Measurements from ENCODE around the gene NUTM2A. TPM values are rescaled to one million over a fixed set of nuclear protein-coding genes. Genes with fewer than 3 reads are reported as not detected.
"Not testable (repeated sequence)": the region's sequence is repeated elsewhere in the genome, so short reads cannot be mapped to it uniquely, and the experiment has no call there.

NUTM2A gene
- total RNA-seq, 1 donor from 2014 or later, result not detected

DNA sequence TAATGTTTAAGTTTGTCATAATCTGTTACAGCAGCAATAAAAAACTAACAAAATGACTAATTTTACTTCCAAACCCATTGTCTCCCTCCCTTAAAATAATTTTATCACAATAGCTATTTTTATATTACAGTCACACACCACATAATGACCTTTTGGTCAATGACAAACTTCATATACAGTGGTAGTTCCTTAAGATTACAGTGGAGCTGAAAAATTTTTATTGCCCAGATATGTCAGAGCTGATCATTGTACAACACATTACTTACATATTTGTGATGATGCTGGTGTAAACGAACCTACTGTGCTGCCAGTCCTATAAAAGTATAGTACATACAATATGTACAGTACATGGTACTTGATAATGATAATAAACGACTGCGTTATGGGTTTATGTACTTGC, 22.1 kb downstream of the NUTM2A start:
- DNase-seq (ENCODE audit: low spot score), result not testable (repeated sequence)

DNA sequence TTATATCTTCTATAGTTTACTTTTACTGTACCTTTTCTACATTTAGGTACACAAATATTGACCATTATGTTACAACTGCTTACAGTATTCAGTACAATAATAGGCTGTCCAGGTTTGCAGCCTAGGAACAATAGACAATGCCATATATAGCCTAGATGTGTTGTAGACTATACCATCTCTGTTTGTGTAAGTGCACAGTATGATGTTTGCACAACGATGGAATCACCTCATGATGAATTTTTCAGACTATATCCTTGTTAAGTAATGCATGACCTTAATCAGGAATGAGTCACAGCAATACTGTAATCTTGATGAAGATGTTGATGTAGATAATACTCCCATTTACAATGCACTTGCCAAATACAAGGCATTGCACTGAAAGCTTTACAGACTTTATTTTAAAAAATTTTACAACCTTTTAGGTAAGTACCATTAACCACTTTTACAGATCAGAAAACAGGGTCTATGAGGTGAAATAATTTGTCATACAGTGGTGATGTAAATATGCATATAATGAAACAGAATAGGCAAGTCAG, 23.6 kb downstream of the NUTM2A start:
- DNase-seq (ENCODE audit: low spot score), result not testable (repeated sequence)

DNA sequence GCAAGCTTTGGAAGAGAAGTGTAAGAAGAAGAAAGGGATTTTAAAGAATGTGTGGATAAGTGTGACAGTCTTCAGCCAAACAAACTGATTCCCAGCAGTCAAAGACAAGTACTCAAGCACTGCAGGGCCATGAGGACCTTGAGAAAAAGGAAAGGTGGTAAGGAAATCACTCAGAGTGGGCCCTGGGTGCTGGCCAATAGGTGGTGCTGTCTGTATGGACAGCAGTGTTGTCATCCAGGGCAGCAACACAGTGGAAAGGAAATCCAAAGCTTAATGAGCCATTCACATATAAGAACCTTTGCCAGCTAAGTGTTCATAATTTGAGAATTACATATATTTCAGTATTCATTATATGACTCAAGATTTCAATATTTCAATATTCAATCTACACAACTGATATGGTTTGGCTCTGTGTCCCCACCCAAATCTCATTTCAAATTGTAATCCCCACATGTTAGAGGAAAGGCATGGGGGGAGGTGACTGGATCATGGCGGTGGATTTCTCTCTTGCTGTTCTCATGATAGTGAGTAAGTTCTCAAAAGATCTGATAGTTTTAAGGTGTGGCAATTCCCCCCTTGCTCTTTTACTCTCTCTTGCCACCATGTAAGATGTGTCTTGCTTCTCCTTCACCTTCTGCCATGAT, 55.6 kb downstream of the NUTM2A start:
- DNase-seq (ENCODE audit: low spot score), result not testable (repeated sequence)

Other genes with a start within 250 kb of the NUTM2A start
- not detected for gene FAM25A, start 205.2 kb upstream of the NUTM2A start, total RNA-seq (ENCODE audit: insufficient read depth, low replicate concordance)
- 82.8 TPM for gene GLUD1, start 130.6 kb upstream of the NUTM2A start, total RNA-seq (ENCODE audit: insufficient read depth, low replicate concordance)
- gene SHLD2, start 130.2 kb upstream of the NUTM2A start, total RNA-seq (ENCODE audit: insufficient read depth, low replicate concordance), result 32.7 TPM
- gene NUTM2D, start 132.3 kb downstream of the NUTM2A start, total RNA-seq (ENCODE audit: insufficient read depth, low replicate concordance), result 1.7 TPM